ENCODE data around the gene TRIM4.
"Not testable (repeated sequence)": the region's sequence is repeated elsewhere in the genome, so short reads cannot be mapped to it uniquely, and the experiment has no call there.

TRIM4 gene

DNA sequence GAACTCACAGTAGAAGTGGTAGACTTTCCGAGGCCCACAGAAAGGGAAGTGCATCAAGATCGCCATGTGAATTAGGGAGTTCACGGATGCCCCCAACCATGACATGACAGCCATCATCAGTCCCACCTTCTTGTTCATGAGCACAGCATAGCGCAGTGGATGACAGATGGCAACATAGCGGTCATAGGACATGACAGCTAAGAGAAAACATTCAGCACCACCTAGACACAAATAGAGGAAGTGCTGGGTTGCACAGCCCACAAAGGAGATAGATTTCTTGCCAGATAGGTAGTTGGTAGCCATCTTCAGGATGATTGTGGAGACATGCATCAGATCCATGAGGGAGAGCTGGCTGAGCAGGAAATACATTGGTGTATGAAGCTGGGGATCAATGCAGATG is 42.8 kb downstream of the TRIM4 start:
- no peak overlapping the region for H3K4me3 ChIP-seq
- no peak for TF ChIP-seq Cebpa-rat (IDR thresholded peaks at IDR 0.05)

DNA sequence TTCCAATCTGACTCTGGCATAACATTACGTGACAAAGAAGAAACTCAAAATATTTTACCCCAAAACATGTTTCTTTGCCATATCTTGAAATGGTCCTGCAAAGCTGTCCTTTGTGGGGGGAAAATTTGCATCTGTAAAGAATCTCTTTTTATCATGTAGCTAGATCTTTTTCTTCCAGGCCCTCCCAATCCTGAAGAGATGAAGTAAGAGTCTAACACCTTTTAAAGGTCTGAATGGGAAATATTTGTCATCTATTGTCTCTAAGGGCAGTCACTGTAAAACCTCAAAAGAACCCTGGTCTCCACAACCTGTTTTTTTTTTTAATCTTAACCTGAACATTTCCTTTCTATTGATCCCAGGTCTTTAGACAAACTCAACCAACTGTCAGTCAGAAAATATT is 51.1 kb downstream of the TRIM4 start:
- H3K27ac ChIP-seq = no peak overlapping the region
- no peaks in the 10 kb centered on the region for H3K4me1 ChIP-seq
- H3K9me3 ChIP-seq (replicated peaks in 1 of 11) = no peaks in the 10 kb centered on the region

More for the DNA sequence above, 42.8 kb downstream of the TRIM4 start:
- H3K36me3 ChIP-seq = no peaks in the 10 kb centered on the region
- no peak overlapping the region for H3K9ac ChIP-seq
- H3K4me2 ChIP-seq = no peak overlapping the region
- H4K20me1 ChIP-seq = no peaks in the 10 kb centered on the region
- H3K27ac ChIP-seq = no peak overlapping the region
- H3K4me1 ChIP-seq = no peaks in the 10 kb centered on the region
- no peaks in the 10 kb centered on the region for H3K27me3 ChIP-seq
- no peaks in the 10 kb centered on the region for H3K9me3 ChIP-seq (replicated peaks in 1 of 11)

DNA sequence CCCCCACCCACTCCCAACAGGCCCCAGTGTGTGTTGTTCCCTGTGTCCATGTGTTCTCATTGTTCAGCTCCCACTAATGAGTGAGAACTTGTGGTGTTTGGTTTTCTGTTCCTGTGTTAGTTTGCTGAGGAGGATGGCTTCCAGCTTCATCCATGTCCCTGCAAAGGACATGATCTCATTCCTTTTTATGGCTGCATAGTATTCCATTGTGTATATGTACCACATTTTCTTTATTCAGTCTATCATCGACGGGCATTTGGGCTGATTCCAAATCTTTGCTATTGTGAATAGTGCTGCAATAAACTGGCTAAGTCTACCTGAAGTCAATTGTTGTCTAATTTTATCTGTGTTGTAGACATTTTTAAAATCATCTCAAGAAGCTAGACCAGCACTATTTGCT is 51.9 kb downstream of the TRIM4 start:
- H3K36me3 ChIP-seq; H3K4me2 ChIP-seq; H4K20me1 ChIP-seq; H3K9me3 ChIP-seq (replicated peaks in 1 of 11); H3K4me1 ChIP-seq; H3K27ac ChIP-seq; H3K27me3 ChIP-seq; H3K4me3 ChIP-seq; H3K9ac ChIP-seq: not testable (repeated sequence)

More for the DNA sequence above, 51.1 kb downstream of the TRIM4 start:
- Histone ChIP-seq H3K27me3 (no peaks in the 10 kb centered on the region), H3K4me2 (no peak overlapping the region), H3K36me3 (no peaks in the 10 kb centered on the region), H3K9ac (no peak overlapping the region), H4K20me1 (no peaks in the 10 kb centered on the region), H3K4me3 (no peak overlapping the region)
- no peak for TF ChIP-seq Cebpa-rat (IDR thresholded peaks at IDR 0.05)

DNA sequence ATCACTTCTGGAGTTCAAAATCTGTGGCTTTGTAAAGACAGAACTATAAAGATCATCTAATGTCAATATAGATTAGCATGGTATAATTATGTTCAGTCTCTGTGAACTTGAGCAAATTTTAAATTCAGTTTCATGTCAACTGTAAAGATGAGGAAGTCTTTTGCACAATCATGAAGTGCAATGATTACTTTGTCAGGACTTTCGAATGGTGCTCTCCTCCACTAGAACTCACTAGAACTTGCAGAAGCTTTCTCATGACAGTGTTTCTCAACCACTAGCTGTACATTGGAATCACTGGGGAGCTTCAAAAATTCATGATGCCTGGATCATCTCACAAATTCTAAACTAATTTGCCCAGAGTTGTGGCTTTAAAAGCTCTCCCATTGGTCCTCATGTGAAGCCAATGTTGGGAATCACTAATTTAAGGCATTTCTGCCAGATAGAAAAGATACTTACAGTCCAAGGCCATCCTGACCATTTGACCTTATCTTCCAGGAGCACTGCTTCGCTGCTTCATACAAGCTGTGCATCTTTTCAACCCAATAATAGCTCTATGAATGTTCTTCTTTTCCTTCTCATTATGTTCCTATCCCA is 55.4 kb downstream of the TRIM4 start:
- Histone ChIP-seq H3K27ac (no peak overlapping the region), H3K9me3 (replicated peaks in 1 of 11) (no peaks in the 10 kb centered on the region), H3K9ac (no peak overlapping the region), H3K4me3 (no peak overlapping the region), H3K4me2 (no peak overlapping the region), H3K36me3 (no peaks in the 10 kb centered on the region), H3K27me3 (no peaks in the 10 kb centered on the region), H3K4me1 (no peaks in the 10 kb centered on the region), H4K20me1 (no peaks in the 10 kb centered on the region)
- no peak for TF ChIP-seq Cebpa-rat (IDR thresholded peaks at IDR 0.05)

DNA sequence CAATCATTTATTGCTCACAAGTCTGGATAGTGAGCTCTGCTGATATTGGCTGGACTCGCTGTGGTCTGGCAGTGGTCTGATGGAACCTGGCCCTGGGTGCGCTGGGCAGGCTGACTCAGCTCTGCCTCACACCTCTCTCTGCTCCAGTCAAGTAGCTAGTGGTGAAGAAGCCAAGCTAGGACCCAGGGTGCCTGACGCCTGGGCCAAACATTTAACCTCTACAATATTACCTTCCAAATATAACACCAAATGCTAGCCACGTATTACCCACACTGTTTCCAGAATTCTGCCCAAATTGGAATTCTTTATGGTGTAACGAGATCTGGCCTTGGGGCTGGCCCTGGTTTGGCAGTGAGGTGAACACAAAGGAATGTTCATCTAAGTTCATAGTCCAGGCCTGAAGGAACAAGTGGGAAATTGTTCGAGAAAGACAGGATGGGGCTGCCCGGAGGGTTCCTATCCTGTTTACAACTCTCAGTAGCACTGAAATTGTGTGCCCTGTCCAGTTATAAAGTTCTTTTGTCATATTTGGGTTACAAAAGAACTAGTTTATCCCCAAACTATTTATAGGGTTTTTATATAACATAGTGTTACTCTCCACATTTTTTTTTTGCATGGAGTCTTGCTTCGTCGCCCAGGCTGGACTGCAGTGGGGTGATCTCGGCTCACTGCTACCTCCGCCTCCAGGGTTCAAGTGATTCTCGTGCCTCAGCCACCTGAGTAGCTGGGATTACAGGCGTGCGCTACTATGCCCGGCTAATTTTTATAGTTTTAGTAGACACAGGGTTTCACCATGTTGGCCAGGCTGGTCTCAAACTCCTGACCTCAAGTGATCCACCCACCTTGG is 58.8 kb downstream of the TRIM4 start:
- Histone ChIP-seq H3K9me3 (replicated peaks in 1 of 11) (no peaks in the 10 kb centered on the region), H3K27me3 (no peaks in the 10 kb centered on the region), H4K20me1 (no peaks in the 10 kb centered on the region), H3K4me1 (no peaks in the 10 kb centered on the region), H3K4me2 (no peak overlapping the region), H3K27ac (no peak overlapping the region), H3K9ac (no peak overlapping the region), H3K36me3 (no peaks in the 10 kb centered on the region), H3K4me3 (no peak overlapping the region)
- no peak for TF ChIP-seq Cebpa-rat (IDR thresholded peaks at IDR 0.05)

DNA sequence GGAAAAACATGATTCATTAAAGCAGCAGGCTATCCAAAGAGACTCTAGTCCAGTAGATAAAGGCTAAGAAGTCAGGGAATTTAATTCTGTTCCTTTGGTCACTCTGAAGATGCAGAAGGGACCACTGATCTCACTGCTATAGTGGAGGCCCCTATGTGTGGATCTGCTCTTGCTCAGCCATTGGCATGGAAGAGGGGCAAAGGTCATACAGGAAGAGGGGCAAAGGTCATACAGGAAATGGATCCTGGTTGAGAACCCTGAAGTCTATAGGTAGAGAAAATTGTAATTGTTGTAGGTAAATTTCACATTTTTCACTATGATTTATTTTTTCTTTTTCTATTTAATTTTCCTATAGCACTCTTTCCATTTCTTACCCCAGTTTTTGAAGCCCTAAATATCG is 64.1 kb downstream of the TRIM4 start:
- H3K9me3 ChIP-seq (replicated peaks in 1 of 11) = no peaks in the 10 kb centered on the region
- H3K4me1 ChIP-seq = no peaks in the 10 kb centered on the region
- H3K4me2 ChIP-seq = no peak overlapping the region
- no peak overlapping the region for H3K27ac ChIP-seq
- H3K27me3 ChIP-seq = no peaks in the 10 kb centered on the region
- no peaks in the 10 kb centered on the region for H3K36me3 ChIP-seq
- H3K9ac ChIP-seq = no peak overlapping the region
- no peak overlapping the region for H3K4me3 ChIP-seq
- no peak for TF ChIP-seq Cebpa-rat (IDR thresholded peaks at IDR 0.05)
- no peaks in the 10 kb centered on the region for H4K20me1 ChIP-seq

DNA sequence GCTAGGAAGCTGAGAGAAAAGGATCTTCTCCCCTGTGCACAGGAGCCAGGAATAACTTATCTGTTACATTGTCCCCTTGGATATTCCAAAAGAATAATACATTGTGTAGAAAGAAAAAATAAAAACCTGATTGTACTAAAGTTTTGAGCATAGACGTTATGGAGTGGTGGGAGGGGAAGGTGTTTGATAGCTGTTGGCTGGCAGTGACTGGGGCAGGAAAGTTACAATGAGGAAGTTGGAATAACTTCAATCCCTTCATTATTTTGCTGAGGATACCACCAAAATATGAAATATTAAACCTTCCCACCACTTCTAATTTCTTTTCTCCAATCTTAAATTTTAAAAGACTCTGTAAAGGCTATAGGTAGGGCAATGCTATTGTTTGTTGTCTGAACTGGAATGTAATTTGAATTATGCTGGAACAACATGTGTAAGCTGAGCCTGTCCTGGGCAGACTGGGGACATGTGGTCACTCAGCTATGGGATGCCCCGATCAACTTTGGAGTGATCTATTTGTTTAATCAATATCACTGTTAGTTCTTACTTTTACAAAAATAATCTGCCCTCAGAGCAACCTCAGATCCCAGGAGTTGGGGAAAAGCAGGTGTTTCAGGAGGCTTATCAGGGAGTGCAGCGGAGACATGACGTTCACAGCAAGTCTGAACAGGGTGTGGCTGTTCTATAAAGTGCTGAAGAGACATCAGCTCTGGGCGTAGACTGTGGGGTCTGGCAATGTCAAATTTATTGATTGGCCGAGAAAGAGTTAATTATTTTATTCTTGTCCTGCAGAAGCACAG is 70.7 kb downstream of the TRIM4 start:
- no peaks in the 10 kb centered on the region for H3K4me1 ChIP-seq
- no peak overlapping the region for H3K9ac ChIP-seq
- H4K20me1 ChIP-seq = no peaks in the 10 kb centered on the region
- H3K36me3 ChIP-seq = no peaks in the 10 kb centered on the region
- TF ChIP-seq Cebpa-rat (IDR thresholded peaks at IDR 0.05) = no peak
- H3K27me3 ChIP-seq = no peaks in the 10 kb centered on the region
- H3K27ac ChIP-seq = no peak overlapping the region
- H3K4me2 ChIP-seq = no peak overlapping the region
- H3K4me3 ChIP-seq = no peak overlapping the region
- no peaks in the 10 kb centered on the region for H3K9me3 ChIP-seq (replicated peaks in 1 of 11)

DNA sequence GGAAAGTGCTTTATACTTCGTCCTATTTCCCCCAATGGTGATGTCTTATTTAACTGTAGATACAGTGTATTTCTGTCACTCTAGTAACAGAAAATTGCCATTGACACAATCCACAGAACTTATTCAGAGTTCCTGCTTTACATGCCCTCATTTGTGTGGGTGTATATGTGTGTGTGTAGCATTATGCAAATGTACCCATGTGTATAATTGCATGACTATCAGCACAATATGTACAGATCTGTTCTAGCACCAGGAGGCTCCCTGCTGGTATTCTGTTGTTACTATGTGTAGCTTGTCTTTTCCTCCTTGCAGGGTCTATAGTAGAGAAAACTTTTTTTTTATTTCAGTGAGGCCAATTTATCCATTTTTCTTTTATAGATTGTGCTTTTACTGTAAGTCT is 75.0 kb downstream of the TRIM4 start:
- Histone ChIP-seq H3K4me1 (no peaks in the 10 kb centered on the region), H3K36me3 (no peaks in the 10 kb centered on the region), H3K27me3 (no peaks in the 10 kb centered on the region), H3K4me2 (no peak overlapping the region), H3K9ac (no peak overlapping the region), H3K9me3 (replicated peaks in 1 of 11) (no peaks in the 10 kb centered on the region), H3K4me3 (no peak overlapping the region), H4K20me1 (no peaks in the 10 kb centered on the region), H3K27ac (no peak overlapping the region)
- no peak for TF ChIP-seq Cebpa-rat (IDR thresholded peaks at IDR 0.05)

DNA sequence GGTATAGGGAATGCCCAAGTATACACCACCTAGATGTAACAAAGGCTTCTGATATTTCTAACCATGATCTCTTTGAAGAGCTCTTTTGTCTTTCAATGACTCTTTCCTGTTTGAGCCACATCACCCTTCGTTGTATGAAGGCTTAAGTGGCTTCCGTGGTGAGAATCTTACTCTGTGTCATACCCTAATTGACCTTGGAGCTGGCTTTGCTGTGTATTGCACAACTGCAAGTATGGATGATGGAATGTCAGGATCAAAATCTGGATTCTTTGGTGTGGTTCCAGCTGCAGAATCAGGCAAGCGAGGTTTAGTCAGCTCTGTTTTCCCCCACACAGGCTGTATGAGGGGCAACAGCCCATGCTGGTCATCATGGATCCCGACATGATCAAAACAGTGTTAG is 75.5 kb downstream of the TRIM4 start:
- Histone ChIP-seq H3K4me3 (no peak overlapping the region), H3K27me3 (no peaks in the 10 kb centered on the region), H3K27ac (no peak overlapping the region), H3K4me1 (no peaks in the 10 kb centered on the region), H3K4me2 (no peak overlapping the region), H3K9ac (no peak overlapping the region), H4K20me1 (no peaks in the 10 kb centered on the region), H3K9me3 (replicated peaks in 1 of 11) (no peaks in the 10 kb centered on the region), H3K36me3 (no peaks in the 10 kb centered on the region)
- TF ChIP-seq Cebpa-rat (IDR thresholded peaks at IDR 0.05) = 0 out of 22 replicates have a peak, but pooled peaks of 1 of the 11 experiments have one; percentile 9

Measured in BLaER1 treated with 17β-estradiol and CSF1 and Interleukin-3, amounts not matched to agents 10 nM and 100 nM (cell line).